22Rv1 (cell line): ENCODE measurements around the gene SPNS3.

ENCODE experiments used
- H3K27ac ChIP-seq: fragments of 450-650 bp; 2 replicates; pipeline ENCODE4 v1.5.1; 2017
- ZFX ChIP-seq: fragments of 450-650 bp; IDR thresholded peaks from 2 replicates; pipeline ENCODE4 v1.6.1; 2017; ENCODE audit warnings: antibody characterized with exemption, borderline replicate concordance
- TF ChIP-seq, protein P1 (sequence below): fragments of 450-650 bp; IDR thresholded peaks from 2 replicates; pipeline ENCODE4 v1.5.1; 2017; ENCODE audit warnings: mild to moderate bottlenecking

The SPNS3 gene

DNA sequence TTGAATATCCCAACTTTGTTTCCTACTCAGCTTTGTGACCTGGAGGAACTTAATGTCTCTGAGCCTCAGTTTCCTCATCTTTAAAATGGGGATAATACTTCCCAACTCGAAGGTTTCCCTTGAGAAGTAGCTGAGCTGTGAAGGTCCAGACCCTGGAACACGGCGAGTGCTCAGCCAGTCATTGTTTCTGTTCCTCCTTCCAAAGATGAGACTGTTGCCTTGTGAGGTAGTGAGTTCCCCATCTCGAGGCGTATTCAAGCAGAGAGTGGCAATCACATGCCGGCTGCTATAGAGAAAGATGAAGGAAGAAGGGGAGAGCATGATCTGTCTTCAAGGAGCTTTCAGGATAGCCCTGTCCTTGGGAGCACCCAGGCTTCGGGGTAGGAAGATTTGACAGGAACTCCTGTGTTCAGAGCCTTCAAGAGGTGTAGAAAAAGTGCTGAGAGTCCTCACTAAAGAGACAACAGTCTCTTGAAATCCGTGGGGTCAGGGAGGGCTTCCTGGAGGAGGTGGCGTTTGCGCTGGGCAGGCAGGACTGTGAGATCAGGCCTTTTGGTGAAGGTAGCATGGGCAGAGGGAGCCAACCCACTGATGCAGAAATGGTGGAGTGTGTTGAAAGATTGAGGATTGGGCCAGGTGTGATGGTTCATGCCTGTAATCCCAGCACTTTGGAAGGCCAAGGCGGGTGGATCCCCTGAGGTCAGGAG is 92.1 kb downstream of the SPNS3 start:
- no peak for TF ChIP-seq ZFX
- TF ChIP-seq, protein P1, sequence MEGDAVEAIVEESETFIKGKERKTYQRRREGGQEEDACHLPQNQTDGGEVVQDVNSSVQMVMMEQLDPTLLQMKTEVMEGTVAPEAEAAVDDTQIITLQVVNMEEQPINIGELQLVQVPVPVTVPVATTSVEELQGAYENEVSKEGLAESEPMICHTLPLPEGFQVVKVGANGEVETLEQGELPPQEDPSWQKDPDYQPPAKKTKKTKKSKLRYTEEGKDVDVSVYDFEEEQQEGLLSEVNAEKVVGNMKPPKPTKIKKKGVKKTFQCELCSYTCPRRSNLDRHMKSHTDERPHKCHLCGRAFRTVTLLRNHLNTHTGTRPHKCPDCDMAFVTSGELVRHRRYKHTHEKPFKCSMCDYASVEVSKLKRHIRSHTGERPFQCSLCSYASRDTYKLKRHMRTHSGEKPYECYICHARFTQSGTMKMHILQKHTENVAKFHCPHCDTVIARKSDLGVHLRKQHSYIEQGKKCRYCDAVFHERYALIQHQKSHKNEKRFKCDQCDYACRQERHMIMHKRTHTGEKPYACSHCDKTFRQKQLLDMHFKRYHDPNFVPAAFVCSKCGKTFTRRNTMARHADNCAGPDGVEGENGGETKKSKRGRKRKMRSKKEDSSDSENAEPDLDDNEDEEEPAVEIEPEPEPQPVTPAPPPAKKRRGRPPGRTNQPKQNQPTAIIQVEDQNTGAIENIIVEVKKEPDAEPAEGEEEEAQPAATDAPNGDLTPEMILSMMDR, result no peak
- H3K27ac ChIP-seq, result no peak overlapping the region

DNA sequence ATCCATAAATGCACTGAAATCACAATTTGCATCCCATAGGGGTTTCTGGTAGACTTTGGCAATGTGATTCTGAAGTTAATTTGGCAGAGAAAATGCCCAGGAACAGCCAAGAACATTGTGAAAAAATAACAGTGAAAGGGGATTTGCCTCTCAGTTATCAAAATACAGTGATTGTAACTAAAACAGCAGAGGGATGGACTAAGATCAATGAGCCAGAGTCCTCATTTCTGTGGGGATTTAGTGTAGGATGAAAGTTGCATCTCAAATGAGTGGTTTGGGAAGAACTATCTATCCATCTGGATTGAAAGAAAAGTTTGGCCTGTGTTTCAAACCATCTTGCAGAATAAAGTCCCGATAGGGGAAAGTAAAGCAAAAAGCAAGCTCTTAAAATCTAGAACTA is 93.4 kb downstream of the SPNS3 start:
- no peak overlapping the region for H3K27ac ChIP-seq
- no peak for TF ChIP-seq ZFX
- TF ChIP-seq, protein P1, result no peak

DNA sequence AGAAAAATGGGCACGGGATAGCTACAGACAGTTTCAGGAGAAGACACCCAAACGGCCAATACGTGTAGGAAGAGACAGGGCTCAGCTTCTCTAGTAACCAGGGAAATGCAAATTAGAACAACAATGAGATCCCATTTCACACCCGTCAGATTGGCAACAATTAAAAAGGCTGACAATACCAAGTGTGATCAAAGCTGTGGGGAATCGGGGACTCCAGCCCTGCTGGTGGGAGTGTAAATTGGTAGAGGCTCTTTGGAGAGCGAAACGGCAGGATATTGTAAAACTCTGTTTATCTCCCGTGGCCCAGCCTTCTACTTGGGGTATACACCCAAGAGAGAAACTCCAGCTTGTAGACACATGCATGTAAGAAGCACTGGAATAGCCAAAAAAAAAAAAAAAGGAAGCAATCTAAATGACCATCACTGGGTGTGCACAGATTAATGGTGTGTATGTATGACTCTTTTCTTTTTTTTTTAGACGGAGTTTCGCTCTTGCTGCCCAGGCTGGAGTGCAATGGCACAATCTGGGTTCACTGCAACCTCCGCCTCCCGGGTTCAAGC is 93.9 kb downstream of the SPNS3 start:
- TF ChIP-seq, protein P1, result no peak
- no peak for TF ChIP-seq ZFX
- no peak overlapping the region for H3K27ac ChIP-seq

DNA sequence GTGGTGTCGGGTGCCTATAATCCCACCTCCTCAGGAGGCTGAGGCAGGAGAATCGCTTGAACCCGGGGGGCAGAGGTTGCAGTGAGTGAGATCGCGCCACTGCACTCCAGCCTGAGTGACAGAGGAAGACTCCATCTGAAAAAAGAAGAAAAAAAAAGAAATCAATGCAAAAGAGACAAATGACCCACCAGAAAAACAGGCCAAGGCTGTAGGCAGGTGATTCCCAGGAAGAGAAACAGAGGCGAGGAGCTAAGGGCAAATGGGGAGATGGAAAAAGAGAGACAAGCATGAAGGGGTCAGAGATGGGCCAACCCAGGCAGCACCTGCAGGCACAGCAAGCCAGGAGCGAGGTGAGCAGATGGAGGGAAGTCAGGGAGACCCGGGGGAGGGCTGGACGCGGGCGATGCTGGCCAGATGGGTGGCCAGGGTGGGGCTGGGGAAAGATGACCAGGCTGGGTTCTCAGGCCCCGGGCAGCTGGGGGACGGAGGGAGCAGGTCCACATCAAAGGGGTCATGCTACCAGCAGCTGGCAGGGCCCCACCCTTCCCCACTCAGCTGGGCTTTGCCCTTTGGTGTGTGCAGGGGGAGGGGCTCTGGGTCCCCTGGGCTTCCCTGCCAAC is 95.9 kb downstream of the SPNS3 start:
- H3K27ac ChIP-seq, result no peak overlapping the region
- TF ChIP-seq ZFX, result no peak
- TF ChIP-seq, protein P1, result no peak

DNA sequence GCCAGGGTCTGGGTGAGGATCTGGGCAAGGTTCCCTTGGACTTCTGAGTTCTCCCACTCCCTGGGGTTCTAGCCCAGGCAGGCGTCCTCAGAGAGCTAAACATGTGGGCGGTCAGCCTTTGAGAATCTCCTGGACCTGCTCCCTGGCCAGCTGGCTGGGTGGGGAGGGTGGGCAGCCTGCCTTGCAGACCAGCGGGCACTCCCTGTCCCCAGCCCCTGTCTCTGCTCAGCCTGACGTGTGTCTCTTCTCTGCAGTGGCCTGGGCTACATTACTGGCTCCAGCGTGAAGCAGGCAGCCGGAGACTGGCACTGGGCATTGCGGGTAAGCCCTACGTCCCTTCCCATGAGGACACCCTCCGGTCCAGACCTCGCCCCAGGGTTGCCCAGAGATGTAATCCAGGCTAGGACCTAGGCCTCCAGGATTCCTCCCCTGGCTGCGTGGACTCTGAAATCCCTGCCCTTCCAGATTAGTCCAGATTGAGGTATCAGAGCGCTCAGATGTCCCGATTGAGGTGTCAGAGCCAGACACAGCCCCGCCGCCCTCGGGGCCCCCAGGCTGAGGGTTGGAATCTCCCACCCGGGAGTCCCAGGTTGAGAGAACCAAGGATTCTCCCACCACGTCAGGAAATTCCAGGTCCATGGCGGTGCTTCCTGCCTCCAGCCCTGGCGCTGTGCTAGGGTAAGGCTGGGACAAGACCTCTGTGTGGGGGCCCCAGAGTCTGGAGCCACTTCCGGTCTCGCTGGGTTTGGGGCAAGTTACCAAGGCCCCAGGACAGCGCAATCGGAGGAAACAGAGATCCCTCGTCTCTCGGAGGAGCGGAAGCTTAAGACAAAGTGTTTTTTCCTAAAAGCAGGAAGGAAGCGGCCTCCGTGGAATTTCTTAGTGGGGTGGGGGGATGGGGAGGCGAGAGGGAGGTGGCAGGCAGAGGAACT is 97.3 kb downstream of the SPNS3 start:
- no peak overlapping the region for H3K27ac ChIP-seq
- no peak for TF ChIP-seq ZFX
- TF ChIP-seq, protein P1, result no peak

DNA sequence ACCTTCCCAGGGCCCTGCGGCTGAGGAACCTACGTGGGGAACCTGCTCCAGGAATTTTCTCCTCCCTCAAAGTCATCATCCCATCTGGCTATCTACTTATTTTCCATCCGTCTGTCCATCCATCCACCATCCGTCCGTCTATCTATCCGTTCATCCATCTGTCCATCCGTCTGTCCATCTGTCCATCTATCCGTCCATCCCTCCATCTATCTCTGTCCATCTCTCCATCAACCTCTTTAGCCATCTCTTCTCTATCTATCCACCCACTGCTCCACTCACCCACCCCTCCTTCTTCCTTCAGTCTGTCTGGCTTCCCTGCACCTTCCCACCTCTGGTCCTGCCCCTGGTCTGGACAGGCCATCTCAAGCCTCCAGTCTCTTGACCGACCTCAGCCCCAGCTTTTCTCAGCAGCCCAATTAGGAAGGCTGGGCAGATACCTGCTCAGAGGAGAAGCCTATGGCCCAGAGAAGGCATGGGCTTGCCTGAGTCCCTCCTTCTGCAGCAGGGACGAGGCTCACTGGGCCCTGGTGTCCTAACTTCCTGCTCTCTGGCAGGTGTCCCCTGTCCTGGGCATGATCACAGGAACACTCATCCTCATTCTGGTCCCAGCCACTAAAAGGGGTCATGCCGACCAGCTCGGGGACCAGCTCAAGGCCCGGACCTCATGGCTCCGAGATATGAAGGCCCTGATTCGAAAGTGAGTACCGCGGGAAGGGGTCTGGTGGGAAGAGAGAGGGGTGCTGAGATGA is 98.4 kb downstream of the SPNS3 start:
- TF ChIP-seq ZFX, result no peak
- TF ChIP-seq, protein P1, result no peak
- H3K27ac ChIP-seq, result no peak overlapping the region
